T-helper 17 cell (primary cell): ENCODE results near the gene GOSR2. TPM values are rescaled to one million over a fixed set of nuclear protein-coding genes. Genes with fewer than 3 reads are reported as not detected.

Source experiments
- ATAC-seq: fragments of 150-1000 bp; cut with Tn5 transposase; 2 replicates; pipeline ENCODE4 v1.10.0; 2021; ENCODE audit warnings: mild to moderate bottlenecking, moderate library complexity
- DNase-seq, 3 donors: peaks; one replicate each; pipeline versions ENCODE4 v3.0.0 to v3.0.0-alpha.2; 2020 to 2021
- H3K9me3 ChIP-seq: one replicate; pipeline ENCODE4 v1.7.0; 2013; ENCODE audit warnings: low read length, mild to moderate bottlenecking; ENCODE audit not compliant: control insufficient read depth, poor library complexity, severe bottlenecking
- H3K27ac Mint-ChIP-seq: one replicate; pipeline ENCODE4 v1.8.0; 2022; ENCODE audit warnings: mild to moderate bottlenecking, moderate library complexity, mixed read lengths
- H3K27me3 Mint-ChIP-seq: one replicate; pipeline ENCODE4 v1.8.0; 2022; ENCODE audit warnings: mixed read lengths
- H3K36me3 Mint-ChIP-seq: one replicate; pipeline ENCODE4 v1.8.0; 2022; ENCODE audit warnings: low read depth, mixed read lengths
- H3K4me1 Mint-ChIP-seq: one replicate; pipeline ENCODE4 v1.8.0; 2022; ENCODE audit warnings: mild to moderate bottlenecking, mixed read lengths
- H3K4me3 Mint-ChIP-seq: one replicate; pipeline ENCODE4 v1.8.0; 2022; ENCODE audit warnings: mild to moderate bottlenecking, moderate library complexity, mixed read lengths
- total RNA-seq, 4 donors: library from RNA in 2 of 4; stranded (reverse) in 2 of 4; gene quantifications; one replicate each; pipeline ENCODE4 v1.2.3 and lab custom pipeline; 2022 to 2026

GOSR2 gene
- 10 to 100 TPM; 54.5 to 57.9 TPM for total RNA-seq
- total RNA-seq (lab: John Stamatoyannopoulos, UW): 44.9 to 50.3 reads per million in 2 donors

GRCh38 chr17:46922804-46923635, at the start of gene GOSR2:
Gene GOSR2, plus strand, starts transcription at chr17:46923160. Its CDS starts 33 bp downstream, at chr17:46923193.
- ATAC-seq (peak; percentile 93), DNase-seq (peak; percentile 63 to 80 (median 64))
- Mint-ChIP-seq H3K36me3 (no peaks in the 10 kb centered on the region), H3K27ac (peak within 1 kb of the TSS; percentile 97), H3K27me3 (no peaks in the 10 kb centered on the region), H3K4me1 (peaks cover 45% of the 10 kb centered on the region), H3K4me3 (peak within 1 kb of the TSS; percentile 95)
- no peaks in the 10 kb centered on the region for H3K9me3 ChIP-seq

GRCh38 chr17:46873941-46874645, 48.9 kb upstream of the GOSR2 start:
- no peak overlapping the region for H3K4me3 Mint-ChIP-seq
- H3K4me1 Mint-ChIP-seq: peaks cover 2% of the 10 kb centered on the region
- no peaks in the 10 kb centered on the region for H3K36me3 Mint-ChIP-seq

GRCh38 chr17:46874906-46875305, 48.1 kb upstream of the GOSR2 start:
- ATAC-seq: no peak
- H3K9me3 ChIP-seq: no peaks in the 10 kb centered on the region
- peaks cover 2% of the 10 kb centered on the region for H3K4me1 Mint-ChIP-seq
- DNase-seq: no peak
- no peak overlapping the region for H3K4me3 Mint-ChIP-seq
- no peaks in the 10 kb centered on the region for H3K36me3 Mint-ChIP-seq
- H3K27ac Mint-ChIP-seq: no peak overlapping the region
- H3K27me3 Mint-ChIP-seq: no peaks in the 10 kb centered on the region

More at GRCh38 chr17:46873941-46874645, 48.9 kb upstream of the GOSR2 start:
- H3K9me3 ChIP-seq: no peaks in the 10 kb centered on the region
- DNase-seq (no peak), ATAC-seq (no peak)
- H3K27ac Mint-ChIP-seq: no peak overlapping the region
- no peaks in the 10 kb centered on the region for H3K27me3 Mint-ChIP-seq

- H3K9me3 ChIP-seq: no peaks in the 10 kb centered on the region
- ATAC-seq (no peak), DNase-seq (no peak)
- Mint-ChIP-seq H3K27ac (no peak overlapping the region), H3K27me3 (no peaks in the 10 kb centered on the region), H3K4me1 (peaks cover 2% of the 10 kb centered on the region), H3K4me3 (no peak overlapping the region), H3K36me3 (no peaks in the 10 kb centered on the region)
These were observed 47.1 kb upstream of the GOSR2 start for GRCh38 chr17:46875849-46876352.

GRCh38 chr17:46876353-46876887, 46.5 kb upstream of the GOSR2 start:
- no peaks in the 10 kb centered on the region for H3K27me3 Mint-ChIP-seq
- no peak overlapping the region for H3K27ac Mint-ChIP-seq
- ATAC-seq (no peak), DNase-seq (no peak)
- no peak overlapping the region for H3K4me3 Mint-ChIP-seq
- peaks cover 2% of the 10 kb centered on the region for H3K4me1 Mint-ChIP-seq
- H3K9me3 ChIP-seq: no peaks in the 10 kb centered on the region
- no peaks in the 10 kb centered on the region for H3K36me3 Mint-ChIP-seq

GRCh38 chr17:46876926-46877325, 46.0 kb upstream of the GOSR2 start:
- no peak for DNase-seq

GRCh38 chr17:46877466-46877865, 45.5 kb upstream of the GOSR2 start:
- H3K27ac Mint-ChIP-seq: no peak overlapping the region
- H3K4me3 Mint-ChIP-seq: no peak overlapping the region
- peaks cover 2% of the 10 kb centered on the region for H3K4me1 Mint-ChIP-seq
- no peaks in the 10 kb centered on the region for H3K36me3 Mint-ChIP-seq
- peaks cover 4% of the 10 kb centered on the region for H3K27me3 Mint-ChIP-seq
- DNase-seq (no peak), ATAC-seq (no peak)
- H3K9me3 ChIP-seq: no peaks in the 10 kb centered on the region

More at GRCh38 chr17:46876926-46877325, 46.0 kb upstream of the GOSR2 start:
- Mint-ChIP-seq H3K27me3 (no peaks in the 10 kb centered on the region), H3K36me3 (no peaks in the 10 kb centered on the region), H3K4me1 (peaks cover 2% of the 10 kb centered on the region), H3K27ac (no peak overlapping the region), H3K4me3 (no peak overlapping the region)
- no peak for ATAC-seq
- no peaks in the 10 kb centered on the region for H3K9me3 ChIP-seq

GRCh38 chr17:46878055-46878454, 44.9 kb upstream of the GOSR2 start:
- Mint-ChIP-seq H3K36me3 (no peaks in the 10 kb centered on the region), H3K27me3 (peaks cover 8% of the 10 kb centered on the region), H3K4me3 (no peak overlapping the region), H3K4me1 (peaks cover 2% of the 10 kb centered on the region), H3K27ac (no peak overlapping the region)
- DNase-seq (no peak), ATAC-seq (no peak)
- H3K9me3 ChIP-seq: no peaks in the 10 kb centered on the region

- no peaks in the 10 kb centered on the region for H3K36me3 Mint-ChIP-seq
- no peaks in the 10 kb centered on the region for H3K9me3 ChIP-seq
- H3K27ac Mint-ChIP-seq: no peak overlapping the region
- H3K4me3 Mint-ChIP-seq: no peak overlapping the region
- ATAC-seq (no peak), DNase-seq (no peak)
- no peaks in the 10 kb centered on the region for H3K4me1 Mint-ChIP-seq
- peaks cover 8% of the 10 kb centered on the region for H3K27me3 Mint-ChIP-seq
These were observed 43.9 kb upstream of the GOSR2 start for GRCh38 chr17:46879101-46879500.

- DNase-seq: no peak
- no peaks in the 10 kb centered on the region for H3K9me3 ChIP-seq
- Mint-ChIP-seq H3K4me1 (no peaks in the 10 kb centered on the region), H3K27me3 (peaks cover 23% of the 10 kb centered on the region), H3K36me3 (no peaks in the 10 kb centered on the region), H3K27ac (no peak overlapping the region), H3K4me3 (no peak overlapping the region)
- no peak for ATAC-seq
These were observed 41.9 kb upstream of the GOSR2 start for GRCh38 chr17:46881015-46881414.

GRCh38 chr17:46882666-46883065, 40.3 kb upstream of the GOSR2 start:
- no peak for DNase-seq
- no peaks in the 10 kb centered on the region for H3K4me1 Mint-ChIP-seq
- no peak for ATAC-seq
- H3K4me3 Mint-ChIP-seq: no peak overlapping the region
- no peaks in the 10 kb centered on the region for H3K36me3 Mint-ChIP-seq
- peaks cover 25% of the 10 kb centered on the region for H3K27me3 Mint-ChIP-seq
- no peaks in the 10 kb centered on the region for H3K9me3 ChIP-seq
- H3K27ac Mint-ChIP-seq: no peak overlapping the region

GRCh38 chr17:46883871-46884520, 39.0 kb upstream of the GOSR2 start:
- Mint-ChIP-seq H3K4me1 (no peaks in the 10 kb centered on the region), H3K27me3 (peaks cover 25% of the 10 kb centered on the region), H3K36me3 (no peaks in the 10 kb centered on the region), H3K4me3 (no peak overlapping the region), H3K27ac (no peak overlapping the region)
- ATAC-seq (no peak), DNase-seq (no peak)
- H3K9me3 ChIP-seq: no peaks in the 10 kb centered on the region

- H3K27ac Mint-ChIP-seq: no peak overlapping the region
- peaks cover 25% of the 10 kb centered on the region for H3K27me3 Mint-ChIP-seq
- ATAC-seq (no peak), DNase-seq (no peak)
- no peaks in the 10 kb centered on the region for H3K9me3 ChIP-seq
- no peaks in the 10 kb centered on the region for H3K4me1 Mint-ChIP-seq
- no peak overlapping the region for H3K4me3 Mint-ChIP-seq
- no peaks in the 10 kb centered on the region for H3K36me3 Mint-ChIP-seq
These were observed 38.4 kb upstream of the GOSR2 start for GRCh38 chr17:46884552-46884951.
